Mucosa of stomach (tissue), 1 donor: Measurements from ENCODE around the gene ANKRD44.

Experiments used
- H3K27me3 ChIP-seq: one replicate; pipeline ENCODE4 v1.7.0; 2013; ENCODE audit warnings: mild to moderate bottlenecking, low read length; ENCODE audit not compliant: control insufficient read depth, insufficient read depth
- H3K36me3 ChIP-seq: one replicate; pipeline ENCODE4 v1.7.0; 2013; ENCODE audit warnings: low read length; ENCODE audit not compliant: control insufficient read depth, insufficient read depth
- H3K4me1 ChIP-seq: one replicate; pipeline ENCODE4 v1.7.0; 2013; ENCODE audit warnings: mild to moderate bottlenecking, low read length; ENCODE audit not compliant: control insufficient read depth, insufficient read depth
- H3K4me3 ChIP-seq: one replicate; pipeline ENCODE4 v1.7.0; 2013; ENCODE audit warnings: low read length
- H3K9ac ChIP-seq: one replicate; pipeline ENCODE4 v1.7.0; 2013; ENCODE audit warnings: mild to moderate bottlenecking, low read length, moderate library complexity
- H3K9me3 ChIP-seq: one replicate; pipeline ENCODE4 v1.7.0; 2013; ENCODE audit warnings: mild to moderate bottlenecking, low read length, moderate library complexity; ENCODE audit not compliant: control insufficient read depth
- donor health status: Pancreatic carcinoma.

The ANKRD44 gene

GRCh38 chr2:197134206-197134605, 176.4 kb downstream of the ANKRD44 start:
- H3K4me3 ChIP-seq, result no peak overlapping the region
- H3K36me3 ChIP-seq, result no peaks in the 10 kb centered on the region
- no peaks in the 10 kb centered on the region for H3K27me3 ChIP-seq
- no peak overlapping the region for H3K9ac ChIP-seq
- no peaks in the 10 kb centered on the region for H3K9me3 ChIP-seq
- H3K4me1 ChIP-seq, result peaks cover 19% of the 10 kb centered on the region

GRCh38 chr2:197131558-197131855, 179.1 kb downstream of the ANKRD44 start:
- no peaks in the 10 kb centered on the region for H3K36me3 ChIP-seq
- no peak overlapping the region for H3K4me3 ChIP-seq
- H3K9ac ChIP-seq, result no peak overlapping the region
- no peaks in the 10 kb centered on the region for H3K4me1 ChIP-seq
- no peaks in the 10 kb centered on the region for H3K27me3 ChIP-seq
- no peaks in the 10 kb centered on the region for H3K9me3 ChIP-seq

GRCh38 chr2:197130318-197130717, 180.3 kb downstream of the ANKRD44 start:
- H3K36me3 ChIP-seq, result no peaks in the 10 kb centered on the region
- H3K4me3 ChIP-seq, result no peak overlapping the region
- H3K27me3 ChIP-seq, result no peaks in the 10 kb centered on the region
- no peak overlapping the region for H3K9ac ChIP-seq
- no peaks in the 10 kb centered on the region for H3K9me3 ChIP-seq
- H3K4me1 ChIP-seq, result no peaks in the 10 kb centered on the region

- Histone ChIP-seq H3K9me3 (no peaks in the 10 kb centered on the region), H3K9ac (no peak overlapping the region), H3K4me3 (no peak overlapping the region), H3K36me3 (no peaks in the 10 kb centered on the region), H3K4me1 (no peaks in the 10 kb centered on the region), H3K27me3 (no peaks in the 10 kb centered on the region)
Measured at GRCh38 chr2:197128897-197129296, 181.7 kb downstream of the ANKRD44 start.

GRCh38 chr2:197128126-197128525, 182.5 kb downstream of the ANKRD44 start:
- no peaks in the 10 kb centered on the region for H3K36me3 ChIP-seq
- H3K4me1 ChIP-seq, result no peaks in the 10 kb centered on the region
- H3K4me3 ChIP-seq, result no peak overlapping the region
- no peak overlapping the region for H3K9ac ChIP-seq
- no peaks in the 10 kb centered on the region for H3K27me3 ChIP-seq
- no peaks in the 10 kb centered on the region for H3K9me3 ChIP-seq

- no peak overlapping the region for H3K4me3 ChIP-seq
- no peaks in the 10 kb centered on the region for H3K4me1 ChIP-seq
- no peaks in the 10 kb centered on the region for H3K36me3 ChIP-seq
- no peaks in the 10 kb centered on the region for H3K9me3 ChIP-seq
- H3K27me3 ChIP-seq, result no peaks in the 10 kb centered on the region
- no peak overlapping the region for H3K9ac ChIP-seq
Measured at GRCh38 chr2:197126630-197127352, 183.8 kb downstream of the ANKRD44 start.

GRCh38 chr2:197124639-197125390, 185.8 kb downstream of the ANKRD44 start:
- Histone ChIP-seq H3K4me1 (no peaks in the 10 kb centered on the region), H3K4me3 (no peak overlapping the region), H3K27me3 (no peaks in the 10 kb centered on the region), H3K36me3 (no peaks in the 10 kb centered on the region), H3K9ac (no peak overlapping the region), H3K9me3 (no peaks in the 10 kb centered on the region)

GRCh38 chr2:197122821-197123220, 187.8 kb downstream of the ANKRD44 start:
- Histone ChIP-seq H3K27me3 (no peaks in the 10 kb centered on the region), H3K4me3 (no peak overlapping the region), H3K9ac (no peak overlapping the region), H3K9me3 (no peaks in the 10 kb centered on the region), H3K36me3 (no peaks in the 10 kb centered on the region), H3K4me1 (no peaks in the 10 kb centered on the region)

- H3K9me3 ChIP-seq, result no peaks in the 10 kb centered on the region
- H3K4me3 ChIP-seq, result no peak overlapping the region
- H3K27me3 ChIP-seq, result no peaks in the 10 kb centered on the region
- H3K4me1 ChIP-seq, result no peaks in the 10 kb centered on the region
- no peak overlapping the region for H3K9ac ChIP-seq
- H3K36me3 ChIP-seq, result no peaks in the 10 kb centered on the region
Measured at GRCh38 chr2:197121756-197122385, 188.7 kb downstream of the ANKRD44 start.

GRCh38 chr2:197121255-197121654, 189.3 kb downstream of the ANKRD44 start:
- H3K9ac ChIP-seq, result no peak overlapping the region
- H3K27me3 ChIP-seq, result no peaks in the 10 kb centered on the region
- H3K36me3 ChIP-seq, result no peaks in the 10 kb centered on the region
- no peaks in the 10 kb centered on the region for H3K4me1 ChIP-seq
- H3K4me3 ChIP-seq, result no peak overlapping the region
- H3K9me3 ChIP-seq, result no peaks in the 10 kb centered on the region

- Histone ChIP-seq H3K9me3 (no peaks in the 10 kb centered on the region), H3K9ac (no peak overlapping the region), H3K4me1 (no peaks in the 10 kb centered on the region), H3K36me3 (no peaks in the 10 kb centered on the region), H3K4me3 (no peak overlapping the region), H3K27me3 (no peaks in the 10 kb centered on the region)
Measured at GRCh38 chr2:197116306-197116879, 194.2 kb downstream of the ANKRD44 start.

GRCh38 chr2:197115325-197115724, 195.3 kb downstream of the ANKRD44 start:
- Histone ChIP-seq H3K27me3 (no peaks in the 10 kb centered on the region), H3K9ac (no peak overlapping the region), H3K4me1 (no peaks in the 10 kb centered on the region), H3K36me3 (no peaks in the 10 kb centered on the region), H3K4me3 (no peak overlapping the region), H3K9me3 (no peaks in the 10 kb centered on the region)
